ENCODE measurements around the gene LRRK1.
A peak's percentile ranks its signal among the peaks of the same experiment; 100 is the strongest.

Gene LRRK1

GRCh38 chr15:101058735-101059134 is 139.6 kb downstream of the LRRK1 start:
- no peak for DNase-seq
- H3K4me2 ChIP-seq (ENCODE audit: low read length) = no peak overlapping the region
- no peak overlapping the region for H3K23ac ChIP-seq (ENCODE audit: low read length)
- no peak overlapping the region for H3K56ac ChIP-seq (ENCODE audit: low read length)
- H4K8ac ChIP-seq (ENCODE audit: low read depth, low read length) = no peak overlapping the region
- H3K18ac ChIP-seq (ENCODE audit: low read length) = no peak overlapping the region
- H2BK15ac ChIP-seq (replicated peaks; ENCODE audit: low read depth) = no peak overlapping the region
- no CpG with 5 or more reads among the region's 12 CpGs for WGBS (ENCODE audit: extremely low coverage, insufficient coverage, low lambda C conversion rate)
- no peak overlapping the region for H3K4ac ChIP-seq (ENCODE audit: low read depth, low read length)
- no peak overlapping the region for H2AK5ac ChIP-seq (ENCODE audit: low read length)
- peaks cover 3% of the 10 kb centered on the region for H3K4me1 ChIP-seq (ENCODE audit: control insufficient read depth, low read depth, low read length)
- H4K5ac ChIP-seq (ENCODE audit: low read length) = no peak overlapping the region
- no peaks in the 10 kb centered on the region for H3K36me3 ChIP-seq (ENCODE audit: control insufficient read depth, insufficient read depth, low read length)
- H3K27me3 ChIP-seq (ENCODE audit: insufficient read depth, low read length, poor library complexity) = no peaks in the 10 kb centered on the region
- H3K79me1 ChIP-seq (ENCODE audit: low read length) = no peaks in the 10 kb centered on the region
- H2BK120ac ChIP-seq (ENCODE audit: low read depth, low read length) = no peak overlapping the region
- no peak overlapping the region for H3K27ac ChIP-seq (ENCODE audit: low read depth, low read length)
- H3K79me2 ChIP-seq (ENCODE audit: control insufficient read depth, insufficient read depth, low read length) = no peaks in the 10 kb centered on the region
- no peak overlapping the region for H2BK5ac ChIP-seq (ENCODE audit: low read length)
- no peak overlapping the region for H3K4me3 ChIP-seq (ENCODE audit: low read length)
- H3K9ac ChIP-seq (ENCODE audit: low read length) = no peak overlapping the region

GRCh38 chr15:101059381-101060341 is 140.5 kb downstream of the LRRK1 start:
- no peaks in the 10 kb centered on the region for H3K79me2 ChIP-seq (ENCODE audit: control insufficient read depth, insufficient read depth, low read length)
- no peak overlapping the region for H3K4me3 ChIP-seq (ENCODE audit: low read length)
- no peak overlapping the region for H4K8ac ChIP-seq (ENCODE audit: low read depth, low read length)
- no CpG with 5 or more reads among the region's 16 CpGs for WGBS (ENCODE audit: extremely low coverage, insufficient coverage, low lambda C conversion rate)
- H3K27ac ChIP-seq (ENCODE audit: low read depth, low read length) = no peak overlapping the region
- H3K27me3 ChIP-seq (ENCODE audit: insufficient read depth, low read length, poor library complexity) = no peaks in the 10 kb centered on the region
- H2BK5ac ChIP-seq (ENCODE audit: low read length) = no peak overlapping the region
- H3K4me2 ChIP-seq (ENCODE audit: low read length) = no peak overlapping the region
- no peak overlapping the region for H3K4ac ChIP-seq (ENCODE audit: low read depth, low read length)
- H2AK5ac ChIP-seq (ENCODE audit: low read length) = no peak overlapping the region
- H3K4me1 ChIP-seq (ENCODE audit: control insufficient read depth, low read depth, low read length) = peaks cover 3% of the 10 kb centered on the region
- H4K5ac ChIP-seq (ENCODE audit: low read length) = no peak overlapping the region
- H3K56ac ChIP-seq (ENCODE audit: low read length) = no peak overlapping the region
- H3K18ac ChIP-seq (ENCODE audit: low read length) = no peak overlapping the region
- H3K36me3 ChIP-seq (ENCODE audit: control insufficient read depth, insufficient read depth, low read length) = no peaks in the 10 kb centered on the region
- no peak overlapping the region for H2BK15ac ChIP-seq (replicated peaks; ENCODE audit: low read depth)
- peak; percentile 36 for DNase-seq
- no peak overlapping the region for H2BK120ac ChIP-seq (ENCODE audit: low read depth, low read length)
- no peak overlapping the region for H3K9ac ChIP-seq (ENCODE audit: low read length)
- H3K23ac ChIP-seq (ENCODE audit: low read length) = no peak overlapping the region
- H3K79me1 ChIP-seq (ENCODE audit: low read length) = no peaks in the 10 kb centered on the region

GRCh38 chr15:101060576-101061551 is 141.7 kb downstream of the LRRK1 start:
- Histone ChIP-seq H2BK120ac (ENCODE audit: low read depth, low read length) (no peak overlapping the region), H2AK5ac (ENCODE audit: low read length) (no peak overlapping the region), H3K79me1 (ENCODE audit: low read length) (no peaks in the 10 kb centered on the region), H3K18ac (ENCODE audit: low read length) (no peak overlapping the region), H3K79me2 (ENCODE audit: control insufficient read depth, insufficient read depth, low read length) (no peaks in the 10 kb centered on the region), H3K9ac (ENCODE audit: low read length) (no peak overlapping the region), H2BK5ac (ENCODE audit: low read length) (no peak overlapping the region), H3K4ac (ENCODE audit: low read depth, low read length) (no peak overlapping the region), H4K5ac (ENCODE audit: low read length) (no peak overlapping the region), H3K27ac (ENCODE audit: low read depth, low read length) (no peak overlapping the region), H3K4me2 (ENCODE audit: low read length) (no peak overlapping the region), H2BK15ac (replicated peaks; ENCODE audit: low read depth) (no peak overlapping the region), H3K27me3 (ENCODE audit: insufficient read depth, low read length, poor library complexity) (no peaks in the 10 kb centered on the region), H3K56ac (ENCODE audit: low read length) (no peak overlapping the region), H3K4me1 (ENCODE audit: control insufficient read depth, low read depth, low read length) (peaks cover 3% of the 10 kb centered on the region), H3K23ac (ENCODE audit: low read length) (no peak overlapping the region), H4K8ac (ENCODE audit: low read depth, low read length) (no peak overlapping the region), H3K4me3 (ENCODE audit: low read length) (no peak overlapping the region), H3K36me3 (ENCODE audit: control insufficient read depth, insufficient read depth, low read length) (no peaks in the 10 kb centered on the region)
- DNase-seq = no peak
- WGBS (ENCODE audit: extremely low coverage, insufficient coverage, low lambda C conversion rate) = no CpG with 5 or more reads among the region's 35 CpGs

- Histone ChIP-seq H2BK120ac (ENCODE audit: low read depth, low read length) (no peak overlapping the region), H3K4me1 (ENCODE audit: control insufficient read depth, low read depth, low read length) (peaks cover 3% of the 10 kb centered on the region), H2AK5ac (ENCODE audit: low read length) (no peak overlapping the region), H3K23ac (ENCODE audit: low read length) (no peak overlapping the region), H3K36me3 (ENCODE audit: control insufficient read depth, insufficient read depth, low read length) (no peaks in the 10 kb centered on the region), H3K27ac (ENCODE audit: low read depth, low read length) (no peak overlapping the region), H4K8ac (ENCODE audit: low read depth, low read length) (no peak overlapping the region), H3K4me3 (ENCODE audit: low read length) (no peak overlapping the region), H3K4ac (ENCODE audit: low read depth, low read length) (no peak overlapping the region), H3K56ac (ENCODE audit: low read length) (no peak overlapping the region), H3K27me3 (ENCODE audit: insufficient read depth, low read length, poor library complexity) (no peaks in the 10 kb centered on the region), H3K4me2 (ENCODE audit: low read length) (no peak overlapping the region), H2BK15ac (replicated peaks; ENCODE audit: low read depth) (no peak overlapping the region), H3K79me2 (ENCODE audit: control insufficient read depth, insufficient read depth, low read length) (no peaks in the 10 kb centered on the region), H4K5ac (ENCODE audit: low read length) (no peak overlapping the region), H3K79me1 (ENCODE audit: low read length) (no peaks in the 10 kb centered on the region), H2BK5ac (ENCODE audit: low read length) (no peak overlapping the region), H3K18ac (ENCODE audit: low read length) (no peak overlapping the region), H3K9ac (ENCODE audit: low read length) (no peak overlapping the region)
- no peak for DNase-seq
- WGBS (ENCODE audit: extremely low coverage, insufficient coverage, low lambda C conversion rate) = no CpG with 5 or more reads among the region's 7 CpGs
Measured at GRCh38 chr15:101062063-101062462, 142.9 kb downstream of the LRRK1 start.

- Histone ChIP-seq H2BK15ac (replicated peaks; ENCODE audit: low read depth) (no peak overlapping the region), H3K4me3 (ENCODE audit: low read length) (no peak overlapping the region), H4K8ac (ENCODE audit: low read depth, low read length) (no peak overlapping the region), H3K4me2 (ENCODE audit: low read length) (no peak overlapping the region), H3K9ac (ENCODE audit: low read length) (no peak overlapping the region), H2BK5ac (ENCODE audit: low read length) (no peak overlapping the region), H3K56ac (ENCODE audit: low read length) (no peak overlapping the region), H3K18ac (ENCODE audit: low read length) (no peak overlapping the region), H2BK120ac (ENCODE audit: low read depth, low read length) (no peak overlapping the region), H3K4ac (ENCODE audit: low read depth, low read length) (no peak overlapping the region), H4K5ac (ENCODE audit: low read length) (no peak overlapping the region), H3K79me1 (ENCODE audit: low read length) (no peaks in the 10 kb centered on the region), H3K79me2 (ENCODE audit: control insufficient read depth, insufficient read depth, low read length) (no peaks in the 10 kb centered on the region), H3K4me1 (ENCODE audit: control insufficient read depth, low read depth, low read length) (peaks cover 4% of the 10 kb centered on the region), H3K36me3 (ENCODE audit: control insufficient read depth, insufficient read depth, low read length) (no peaks in the 10 kb centered on the region), H3K23ac (ENCODE audit: low read length) (no peak overlapping the region), H3K27ac (ENCODE audit: low read depth, low read length) (no peak overlapping the region), H3K27me3 (ENCODE audit: insufficient read depth, low read length, poor library complexity) (no peaks in the 10 kb centered on the region), H2AK5ac (ENCODE audit: low read length) (no peak overlapping the region)
- DNase-seq = peak; percentile 47
- WGBS (ENCODE audit: extremely low coverage, insufficient coverage, low lambda C conversion rate) = no CpG with 5 or more reads among the region's 18 CpGs
Measured at GRCh38 chr15:101062471-101063171, 143.5 kb downstream of the LRRK1 start.

Data from mesendoderm (in vitro differentiated cells).